Measurements from ENCODE around the gene SRI.
"Not testable (repeated sequence)": the region's sequence is repeated elsewhere in the genome, so short reads cannot be mapped to it uniquely, and the experiment has no call there.

Gene SRI

DNA sequence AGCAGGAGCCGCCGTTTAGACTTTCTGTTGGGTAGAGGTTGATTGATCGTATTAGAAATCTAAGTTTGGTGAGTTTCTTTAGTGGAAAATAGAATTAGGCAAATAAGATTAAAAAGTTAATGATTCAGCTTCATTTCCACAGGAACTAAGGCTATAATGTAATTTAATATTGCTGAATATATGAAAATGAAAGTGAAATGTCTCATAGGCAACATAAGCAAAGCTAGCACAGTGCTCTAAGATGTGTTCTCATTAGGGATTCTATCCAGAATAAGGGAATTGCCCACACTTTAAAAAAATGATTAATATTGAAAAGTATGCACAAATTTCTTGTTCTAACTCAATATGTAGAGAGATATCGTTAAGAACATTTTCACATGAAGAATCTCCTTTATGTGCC lies 47.0 kb downstream of the SRI start:
- Histone ChIP-seq H3K36me3 (no peaks in the 10 kb centered on the region), H3K27me3 (no peaks in the 10 kb centered on the region), H3K27ac (no peak overlapping the region), H3K4me1 (ENCODE audit: control insufficient read depth in 1 of 2, insufficient read depth in 1 of 2, low read depth in 1 of 2, low read length in 1 of 2) (no peaks in the 10 kb centered on the region), H3K4me3 (ENCODE audit: low read depth in 1 of 2, low read length in 1 of 2) (no peak overlapping the region), H3K9me3 (no peaks in the 10 kb centered on the region)
- TF ChIP-seq, protein P1, sequence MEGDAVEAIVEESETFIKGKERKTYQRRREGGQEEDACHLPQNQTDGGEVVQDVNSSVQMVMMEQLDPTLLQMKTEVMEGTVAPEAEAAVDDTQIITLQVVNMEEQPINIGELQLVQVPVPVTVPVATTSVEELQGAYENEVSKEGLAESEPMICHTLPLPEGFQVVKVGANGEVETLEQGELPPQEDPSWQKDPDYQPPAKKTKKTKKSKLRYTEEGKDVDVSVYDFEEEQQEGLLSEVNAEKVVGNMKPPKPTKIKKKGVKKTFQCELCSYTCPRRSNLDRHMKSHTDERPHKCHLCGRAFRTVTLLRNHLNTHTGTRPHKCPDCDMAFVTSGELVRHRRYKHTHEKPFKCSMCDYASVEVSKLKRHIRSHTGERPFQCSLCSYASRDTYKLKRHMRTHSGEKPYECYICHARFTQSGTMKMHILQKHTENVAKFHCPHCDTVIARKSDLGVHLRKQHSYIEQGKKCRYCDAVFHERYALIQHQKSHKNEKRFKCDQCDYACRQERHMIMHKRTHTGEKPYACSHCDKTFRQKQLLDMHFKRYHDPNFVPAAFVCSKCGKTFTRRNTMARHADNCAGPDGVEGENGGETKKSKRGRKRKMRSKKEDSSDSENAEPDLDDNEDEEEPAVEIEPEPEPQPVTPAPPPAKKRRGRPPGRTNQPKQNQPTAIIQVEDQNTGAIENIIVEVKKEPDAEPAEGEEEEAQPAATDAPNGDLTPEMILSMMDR (IDR thresholded peaks at IDR 0.05), result no peak

DNA sequence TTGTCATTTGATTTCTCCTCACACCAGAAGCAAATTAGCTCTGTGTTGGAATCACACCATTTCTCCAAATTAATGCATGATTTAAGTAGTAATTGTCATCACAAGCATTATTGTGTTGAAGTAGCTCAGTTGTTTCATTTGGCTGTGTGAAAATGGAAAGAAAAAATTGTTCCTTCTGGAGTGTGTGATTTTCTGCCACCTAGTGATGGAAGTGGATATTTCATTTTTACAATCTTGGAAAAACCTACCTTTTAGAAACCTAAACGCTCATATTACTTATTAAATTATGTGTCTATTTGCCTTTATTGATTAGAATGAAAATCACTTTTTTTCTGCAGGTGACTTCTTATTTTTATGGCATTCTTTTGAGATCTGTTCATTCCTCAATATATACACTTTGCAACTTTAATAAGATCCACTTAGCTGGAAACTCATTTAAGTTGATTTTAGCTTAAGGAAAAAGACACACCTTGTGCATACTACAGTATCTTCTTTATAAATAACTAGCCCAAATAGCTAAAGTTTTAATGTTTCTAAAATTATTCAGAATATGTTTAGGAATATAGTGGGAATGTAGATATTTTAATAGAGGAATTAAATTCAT lies 50.0 kb downstream of the SRI start:
- Histone ChIP-seq H3K9me3 (no peaks in the 10 kb centered on the region), H3K27me3 (no peaks in the 10 kb centered on the region), H3K36me3 (no peaks in the 10 kb centered on the region), H3K4me1 (ENCODE audit: control insufficient read depth in 1 of 2, insufficient read depth in 1 of 2, low read depth in 1 of 2, low read length in 1 of 2) (peaks cover 0 to 3% of the 10 kb centered on the region in 2 experiments), H3K4me3 (ENCODE audit: low read depth in 1 of 2, low read length in 1 of 2) (no peak overlapping the region), H3K27ac (no peak overlapping the region)
- TF ChIP-seq, protein P1 (IDR thresholded peaks at IDR 0.05), result no peak

DNA sequence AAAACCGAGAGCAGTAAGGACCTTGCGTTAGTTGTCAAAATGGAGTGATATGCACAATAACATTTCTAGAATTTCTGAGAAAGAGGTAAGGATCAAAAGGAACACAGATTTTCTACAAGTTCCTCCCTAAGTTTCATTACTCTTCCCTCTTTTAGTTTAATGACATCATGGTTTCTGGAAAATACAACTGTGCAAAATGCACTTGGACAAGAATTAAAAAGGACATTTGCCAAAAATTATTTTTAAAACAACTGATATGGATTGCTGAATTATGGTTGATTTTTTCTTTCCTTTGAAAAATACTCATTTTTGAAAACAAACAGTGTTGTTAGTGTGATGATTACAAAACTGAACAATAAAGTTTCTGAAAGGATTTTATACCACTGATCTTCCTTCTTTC lies 52.1 kb downstream of the SRI start:
- Histone ChIP-seq H3K4me1 (ENCODE audit: control insufficient read depth in 1 of 2, insufficient read depth in 1 of 2, low read depth in 1 of 2, low read length in 1 of 2) (peaks cover 0 to 3% of the 10 kb centered on the region in 2 experiments), H3K9me3 (no peaks in the 10 kb centered on the region), H3K4me3 (ENCODE audit: low read depth in 1 of 2, low read length in 1 of 2) (no peak overlapping the region), H3K27me3 (no peaks in the 10 kb centered on the region), H3K36me3 (no peaks in the 10 kb centered on the region), H3K27ac (no peak overlapping the region)
- TF ChIP-seq, protein P1 (IDR thresholded peaks at IDR 0.05), result no peak

DNA sequence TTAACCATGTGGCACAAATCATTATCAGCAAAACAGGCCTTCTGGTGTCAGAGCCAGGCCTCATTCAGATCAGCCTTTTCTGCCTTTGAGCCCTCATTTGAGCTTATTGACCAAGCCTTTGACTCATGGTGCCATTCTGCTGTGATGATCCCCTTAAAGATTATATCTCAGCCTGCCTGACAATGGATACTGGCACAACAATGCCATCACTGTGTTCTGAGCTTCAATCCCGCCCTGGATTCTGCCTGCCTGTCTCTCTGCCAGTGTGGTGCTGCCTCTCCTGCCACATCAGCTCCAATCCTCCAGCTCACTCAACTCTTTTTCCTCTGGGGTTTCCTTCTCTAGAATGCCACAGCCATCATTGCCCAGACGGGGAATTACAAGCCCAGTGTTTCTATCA lies 52.6 kb downstream of the SRI start:
- no peaks in the 10 kb centered on the region for H3K27me3 ChIP-seq
- no peaks in the 10 kb centered on the region for H3K36me3 ChIP-seq
- TF ChIP-seq, protein P1 (IDR thresholded peaks at IDR 0.05), result no peak
- H3K4me3 ChIP-seq (ENCODE audit: low read depth in 1 of 2, low read length in 1 of 2), result no peak overlapping the region
- no peaks in the 10 kb centered on the region for H3K9me3 ChIP-seq
- H3K27ac ChIP-seq, result no peak overlapping the region
- peaks cover 0 to 3% of the 10 kb centered on the region in 2 experiments for H3K4me1 ChIP-seq (ENCODE audit: control insufficient read depth in 1 of 2, insufficient read depth in 1 of 2, low read depth in 1 of 2, low read length in 1 of 2)

DNA sequence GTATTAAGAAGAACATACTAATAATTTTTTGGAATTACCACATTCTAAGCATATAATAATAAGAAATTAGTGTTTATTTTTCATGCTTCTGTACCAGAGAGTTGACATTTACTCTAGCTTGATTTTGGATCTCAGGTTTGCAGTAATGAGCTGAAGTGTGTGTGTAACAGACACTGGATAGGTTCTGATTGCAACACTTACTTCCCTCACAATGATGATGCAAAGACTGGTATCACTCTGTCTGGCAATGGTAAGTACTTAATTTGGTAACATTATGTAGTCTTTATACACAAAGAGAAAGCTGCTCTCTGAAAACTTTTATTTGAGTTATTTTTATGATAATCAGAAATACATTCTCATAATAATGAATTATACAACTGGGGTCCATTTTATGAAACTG lies 54.1 kb downstream of the SRI start:
- Histone ChIP-seq H3K27ac (no peak overlapping the region), H3K4me1 (ENCODE audit: control insufficient read depth in 1 of 2, insufficient read depth in 1 of 2, low read depth in 1 of 2, low read length in 1 of 2) (peaks cover 0 to 3% of the 10 kb centered on the region in 2 experiments), H3K36me3 (no peaks in the 10 kb centered on the region), H3K4me3 (ENCODE audit: low read depth in 1 of 2, low read length in 1 of 2) (no peak overlapping the region), H3K27me3 (no peaks in the 10 kb centered on the region), H3K9me3 (no peaks in the 10 kb centered on the region)
- TF ChIP-seq, protein P1 (IDR thresholded peaks at IDR 0.05), result no peak

DNA sequence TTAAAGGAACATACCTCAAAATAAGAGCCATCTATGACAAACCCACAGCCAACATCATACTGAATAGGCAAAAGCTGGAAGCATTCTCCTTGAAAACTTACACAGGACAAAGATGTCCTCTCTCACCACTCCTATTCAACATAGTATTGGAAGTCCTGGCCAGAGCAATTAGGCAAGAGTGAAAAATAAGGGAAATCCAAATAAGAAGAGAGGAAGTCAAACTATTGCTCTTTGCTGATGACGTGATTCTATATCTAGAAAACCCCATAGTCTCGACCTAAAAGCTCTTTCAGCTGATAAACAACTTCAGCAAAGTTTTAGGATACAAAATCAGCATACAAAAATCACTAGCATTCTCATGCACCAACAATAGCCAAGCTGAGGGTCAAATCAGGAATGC lies 60.1 kb downstream of the SRI start:
- not testable (repeated sequence) for H3K4me1 ChIP-seq (ENCODE audit: control insufficient read depth in 1 of 2, insufficient read depth in 1 of 2, low read depth in 1 of 2, low read length in 1 of 2); H3K27ac ChIP-seq; H3K36me3 ChIP-seq; H3K9me3 ChIP-seq; H3K4me3 ChIP-seq (ENCODE audit: low read depth in 1 of 2, low read length in 1 of 2); H3K27me3 ChIP-seq

All from neutrophil (primary cell).